ENCODE results near the gene MID1.

MID1 gene

DNA sequence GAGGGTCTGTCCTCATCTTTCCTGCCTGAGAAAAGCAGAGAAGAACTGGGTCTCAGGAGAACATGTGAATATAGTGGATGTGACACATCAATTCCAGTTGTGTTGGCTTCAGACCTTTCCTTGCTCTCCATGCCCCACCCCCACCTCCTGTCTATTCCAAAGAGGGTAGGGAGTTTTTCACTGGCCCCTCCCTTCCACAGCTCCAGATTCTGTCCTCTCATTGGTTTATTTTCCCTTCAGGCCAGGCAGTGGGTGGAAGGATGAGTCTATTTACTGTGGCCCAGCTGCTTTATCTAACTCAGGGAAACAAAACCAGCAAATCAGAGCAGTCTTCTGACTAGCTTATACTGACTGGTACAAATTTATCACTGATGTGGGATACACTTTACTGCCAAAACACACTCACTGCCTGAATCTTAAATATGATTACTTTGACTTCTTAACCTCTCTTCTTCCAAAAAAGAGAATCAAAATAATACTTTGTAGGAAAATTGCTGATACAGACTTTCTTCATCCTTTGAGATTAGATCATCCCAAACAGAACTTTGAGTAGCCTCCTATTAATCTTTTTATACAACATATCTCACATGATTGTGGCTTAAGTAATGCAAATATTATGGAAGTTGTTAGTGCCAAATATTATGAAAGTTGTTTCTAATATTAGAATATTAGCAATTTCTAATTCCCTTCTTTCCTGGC is 221.2 kb downstream of the MID1 start:
- Mint-ChIP-seq H3K9me3 (peaks cover 0 to 10% of the 10 kb centered on the region in 2 donors), H3K4me1 (ENCODE audit: low read depth in 2 of 2) (no peaks in the 10 kb centered on the region), H3K36me3 (ENCODE audit: insufficient read depth) (no peaks in the 10 kb centered on the region), H3K4me3 (no peak overlapping the region), H3K27me3 (no peaks in the 10 kb centered on the region), H3K27ac (no peak overlapping the region)
- DNase-seq, result no peak
- no peak for ATAC-seq (replicated peaks)

DNA sequence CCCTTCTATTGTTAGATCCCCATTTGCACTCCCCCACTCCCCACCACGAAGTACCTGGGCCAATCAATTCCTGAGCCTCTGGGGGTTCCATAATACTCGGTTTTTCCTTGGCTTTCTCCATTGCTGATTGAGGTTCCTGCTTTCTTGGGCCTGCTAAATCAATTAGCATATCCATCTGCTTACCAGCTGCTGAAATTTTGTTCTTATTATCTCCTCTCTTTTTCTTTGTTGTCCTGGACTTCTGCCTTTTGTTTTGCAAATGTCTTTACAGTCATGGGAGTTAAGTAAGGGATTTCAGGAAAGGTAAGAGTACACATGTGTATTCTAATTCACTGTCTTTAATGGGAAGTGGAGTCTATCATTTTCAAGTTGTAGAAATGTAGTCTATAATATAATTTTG is 222.2 kb downstream of the MID1 start:
- Mint-ChIP-seq H3K9me3 (peaks cover 0 to 10% of the 10 kb centered on the region in 2 donors), H3K36me3 (ENCODE audit: insufficient read depth) (no peaks in the 10 kb centered on the region), H3K27me3 (no peaks in the 10 kb centered on the region), H3K4me3 (no peak overlapping the region), H3K4me1 (ENCODE audit: low read depth in 2 of 2) (no peaks in the 10 kb centered on the region), H3K27ac (no peak overlapping the region)
- DNase-seq (no peak), ATAC-seq (replicated peaks) (no peak)

DNA sequence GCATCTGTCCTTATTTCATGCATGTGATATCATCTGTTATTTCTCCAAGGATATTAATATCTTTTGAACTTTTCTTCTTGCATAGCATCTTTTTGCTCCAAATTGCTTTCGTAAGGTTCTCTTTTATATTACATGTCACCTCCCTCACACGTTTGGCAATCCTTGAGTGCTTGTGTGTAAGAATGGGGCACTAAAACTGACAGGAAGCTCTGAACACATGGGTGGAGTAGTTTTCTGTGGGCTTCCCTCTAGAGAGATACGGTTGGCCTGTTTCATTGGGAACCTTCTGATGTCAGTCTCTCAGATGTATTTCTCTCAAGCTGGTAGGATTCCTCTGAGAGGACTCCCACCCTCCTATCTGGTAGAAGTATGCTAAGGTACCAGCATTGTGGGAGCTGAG is 223.0 kb downstream of the MID1 start:
- Mint-ChIP-seq H3K9me3 (peaks cover 0 to 10% of the 10 kb centered on the region in 2 donors), H3K4me3 (no peak overlapping the region), H3K4me1 (ENCODE audit: low read depth in 2 of 2) (no peaks in the 10 kb centered on the region), H3K27me3 (no peaks in the 10 kb centered on the region), H3K27ac (no peak overlapping the region), H3K36me3 (ENCODE audit: insufficient read depth) (no peaks in the 10 kb centered on the region)
- no peak for ATAC-seq (replicated peaks)
- DNase-seq, result no peak

DNA sequence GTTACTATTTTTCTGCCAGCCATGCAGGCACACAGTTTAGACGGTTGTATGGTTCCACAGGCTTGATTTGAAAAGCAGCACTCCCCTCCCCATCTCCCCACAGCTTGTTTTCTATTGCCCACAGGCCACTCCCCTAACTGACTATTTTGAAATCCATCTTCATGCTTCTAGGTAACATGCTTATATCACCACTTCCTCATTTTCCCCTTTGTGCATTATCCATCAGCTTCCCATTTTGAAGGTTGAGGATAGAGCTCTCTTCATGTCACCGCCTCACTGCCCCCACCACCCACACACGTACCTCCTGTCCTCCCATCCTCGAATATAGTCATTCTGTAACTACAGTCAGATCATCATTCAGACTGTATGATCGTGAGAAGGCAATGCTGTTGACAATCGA is 224.7 kb downstream of the MID1 start:
- no peaks in the 10 kb centered on the region for H3K36me3 Mint-ChIP-seq (ENCODE audit: insufficient read depth)
- H3K27ac Mint-ChIP-seq, result no peak overlapping the region
- no peak for DNase-seq
- H3K9me3 Mint-ChIP-seq, result peaks cover 0 to 10% of the 10 kb centered on the region in 2 donors
- no peak overlapping the region for H3K4me3 Mint-ChIP-seq
- no peak for ATAC-seq (replicated peaks)
- no peaks in the 10 kb centered on the region for H3K27me3 Mint-ChIP-seq
- H3K4me1 Mint-ChIP-seq (ENCODE audit: low read depth in 2 of 2), result no peaks in the 10 kb centered on the region

Measured in effector memory CD8-positive, alpha-beta T cell (primary cell).